K562 (cell line): ENCODE results near the gene RHBDD1. TPM values are rescaled to one million over a fixed set of nuclear protein-coding genes. Genes with fewer than 3 reads are reported as not detected.

ENCODE experiments used
- ATAC-seq: fragments of 200-7000 bp; cut with Tn5 transposase; 3 replicates; pipeline ENCODE4 v1.9.1; 2020; ENCODE audit warnings: moderate library complexity
- BruUV-seq: library from RNA; stranded (reverse); fragments of 400-500 nt; replicated peaks from 2 replicates; lab custom pipeline; 2021; lab: Mats Ljungman, UMichigan
- CTCF ChIA-PET: fragments of 300-600 bp; formaldehyde crosslinking; extraction: SDS; loops from one replicate; lab custom pipeline; 2021; ENCODE audit warnings: low intra/inter-chr PET ratio; lab: Yijun Ruan, JAX
- POLR2A ChIA-PET: fragments of 300-600, 350-650 bp; sonication (Branson Sonifier 250); formaldehyde crosslinking; extraction: SDS; loops from one replicate; lab custom pipeline; 2021; ENCODE audit warnings: antibody characterized with exemption, inconsistent platforms; lab: Yijun Ruan, JAX
- DNase-seq, 4 experiments: peaks; one replicate each; pipeline versions ENCODE4 v3.0.0 to v3.0.0-alpha.2; 2011 to 2018; ENCODE audit warnings: low spot score in 3 of 4, mixed read lengths in 3 of 4; ENCODE audit errors: extremely low read depth in 1 of 4
- FAIRE-seq: peaks from 2 replicates; lab custom pipeline; 2011; peaks lifted over from hg19 to GRCh38; lab: Jason Lieb, UNC
- H2AFZ ChIP-seq: 2 replicates; pipeline ENCODE4 v1.6.0; 2011; ENCODE audit warnings: low read depth, low read length, control low read depth, inconsistent platforms
- H3K27ac ChIP-seq: fragments of 200-600 bp; 3 replicates; pipeline ENCODE4 v1.8.0; 2011; ENCODE audit warnings: low read depth, mild to moderate bottlenecking, control low read depth, inconsistent platforms, low read length, moderate library complexity, mixed read lengths; ENCODE audit errors: extremely low read depth
- H3K27me3 ChIP-seq, 2 experiments: fragments of 300-600 bp in 1 of 2; 2 replicates in 1 of 2; 3 replicates in 1 of 2; pipeline versions ENCODE4 v1.6.0 to v1.8.0; 2011; ENCODE audit warnings: inconsistent platforms in 2 of 2, low read length in 2 of 2, mild to moderate bottlenecking in 1 of 2, mixed read lengths in 1 of 2, moderate library complexity in 1 of 2; ENCODE audit not compliant: control insufficient read depth in 2 of 2, insufficient read depth in 2 of 2
- H3K36me3 ChIP-seq: fragments of 300-600 bp; 3 replicates; pipeline ENCODE4 v1.8.0; 2011; ENCODE audit warnings: mild to moderate bottlenecking, low read length, inconsistent platforms; ENCODE audit not compliant: control insufficient read depth, insufficient read depth
- H3K4me1 ChIP-seq, 2 experiments: fragments of 200-600 bp in 1 of 2; replicated peaks in 1 of 2; 2 replicates in 1 of 2; 3 replicates in 1 of 2; pipeline versions ENCODE4 v1.5.1 to v1.8.0; 2011; ENCODE audit warnings: inconsistent platforms in 2 of 2, low read length in 2 of 2, mild to moderate bottlenecking in 1 of 2, mixed read lengths in 1 of 2, moderate library complexity in 1 of 2; ENCODE audit not compliant: control insufficient read depth in 2 of 2, insufficient read depth in 2 of 2
- H3K4me2 ChIP-seq: 2 replicates; pipeline ENCODE4 v1.6.1; 2011; ENCODE audit warnings: low read length, control low read depth, inconsistent platforms, mixed read lengths; ENCODE audit not compliant: insufficient read depth
- H3K4me3 ChIP-seq: fragments of 200-600 bp; sonication (generic), shearing (Covaris generic); 2 replicates; pipeline ENCODE4 v1.5.1; 2016; ENCODE audit warnings: control low read depth, inconsistent platforms
- H3K79me2 ChIP-seq: fragments of 200-600 bp; 3 replicates; pipeline ENCODE4 v1.8.0; 2011; ENCODE audit warnings: low read length, inconsistent platforms; ENCODE audit not compliant: control insufficient read depth, insufficient read depth
- H3K9ac ChIP-seq, 2 experiments: 2 replicates each; pipeline versions ENCODE4 v1.6.0 to v1.6.1; 2011; ENCODE audit warnings: low read depth in 2 of 2, low read length in 2 of 2, control low read depth in 1 of 2, inconsistent platforms in 1 of 2, mild to moderate bottlenecking in 1 of 2, mixed read lengths in 1 of 2; ENCODE audit not compliant: insufficient read depth in 1 of 2
- H3K9me1 ChIP-seq: one replicate; pipeline ENCODE4 v1.6.0; 2011; ENCODE audit warnings: inconsistent platforms, mild to moderate bottlenecking, low read length, moderate library complexity; ENCODE audit not compliant: control insufficient read depth, insufficient read depth
- H3K9me3 ChIP-seq: replicated peaks from 2 replicates; pipeline ENCODE4 v1.5.1; 2011; ENCODE audit warnings: low read depth, low read length, inconsistent platforms; ENCODE audit not compliant: control insufficient read depth, insufficient read depth
- H4K20me1 ChIP-seq: replicated peaks from 2 replicates; pipeline ENCODE4 v1.6.1; 2011; ENCODE audit warnings: low read length, inconsistent platforms, mixed read lengths; ENCODE audit not compliant: control insufficient read depth, insufficient read depth
- ARID1B ChIP-seq: fragments of 450-650 bp; IDR thresholded peaks from 2 replicates; pipeline ENCODE4 v1.6.1; 2016; ENCODE audit warnings: antibody characterized with exemption, mild to moderate bottlenecking, inconsistent platforms
- BMI1 ChIP-seq: fragments of 150-350 bp; IDR thresholded peaks from 2 replicates; pipeline ENCODE4 v1.6.1; 2014; ENCODE audit warnings: low read length
- CAMTA2 ChIP-seq: fragments of 250-450 bp; sonication (Bioruptor Pico); conservative IDR thresholded peaks from 2 replicates; pipeline ENCODE4 v1.5.1; 2022
- ETV1 ChIP-seq: fragments of 450-650 bp; conservative IDR thresholded peaks from 2 replicates; pipeline ENCODE4 v1.6.1; 2016; ENCODE audit warnings: missing genetic modification characterization, control low read depth, low read depth, missing compliant biosample characterization
- FOSL1 ChIP-seq: fragments of 200-800 bp; sonication (Bioruptor generic); conservative IDR thresholded peaks from 2 replicates; pipeline ENCODE4 v1.6.1; 2016; ENCODE audit warnings: missing genetic modification characterization, missing compliant biosample characterization
- FOXP1 ChIP-seq: sonication (generic); formaldehyde crosslinking; IDR thresholded peaks from 2 replicates; pipeline ENCODE4 v1.8.0; 2022; ENCODE audit warnings: mild to moderate bottlenecking, missing genetic modification reagents
- ILF3 ChIP-seq: fragments of 450-650 bp; IDR thresholded peaks from 2 replicates; pipeline ENCODE4 v1.6.1; 2018; ENCODE audit warnings: antibody characterized with exemption, mild to moderate bottlenecking, moderate library complexity, borderline replicate concordance
- IRF2 ChIP-seq: sonication (generic); formaldehyde crosslinking; IDR thresholded peaks from 2 replicates; pipeline ENCODE4 v1.8.1; 2022; ENCODE audit warnings: mild to moderate bottlenecking, missing genetic modification reagents
- MTF1 ChIP-seq: fragments of 250-450 bp; sonication (Bioruptor Pico); IDR thresholded peaks from 2 replicates; pipeline ENCODE4 v1.9.0; 2021; ENCODE audit warnings: moderate library complexity, mild to moderate bottlenecking, inconsistent platforms, borderline replicate concordance
- NELFE ChIP-seq: IDR thresholded peaks from 2 replicates; pipeline ENCODE4 v1.6.1; 2011; ENCODE audit warnings: mild to moderate bottlenecking; ENCODE audit not compliant: insufficient read depth, insufficient read length
- PHB ChIP-seq: fragments of 250-450 bp; sonication (Bioruptor Pico); IDR thresholded peaks from 2 replicates; pipeline ENCODE4 v1.5.0; 2021
- SLC30A9 ChIP-seq: fragments of 250-450 bp; sonication (Bioruptor Pico); IDR thresholded peaks from 2 replicates; pipeline ENCODE4 v1.8.0; 2022; ENCODE audit warnings: mild to moderate bottlenecking, moderate library complexity
- SMC3 ChIP-seq: conservative IDR thresholded peaks from 2 replicates; pipeline ENCODE4 v1.6.1; 2011; ENCODE audit warnings: low read depth, low read length, improper control_type of control experiment; ENCODE audit not compliant: insufficient read depth
- ZNF12 ChIP-seq: sonication (generic); formaldehyde crosslinking; IDR thresholded peaks from 2 replicates; pipeline ENCODE4 v1.4.0; 2020; ENCODE audit warnings: mild to moderate bottlenecking, missing genetic modification reagents
- ZNF354B ChIP-seq: fragments of 250-450 bp; sonication (Bioruptor Pico); IDR thresholded peaks from 2 replicates; pipeline ENCODE4 v1.4.0; 2020
- ZNF668 ChIP-seq: fragments of 250-450 bp; sonication (Bioruptor Pico); IDR thresholded peaks from 2 replicates; pipeline ENCODE4 v1.8.0; 2022; ENCODE audit warnings: mild to moderate bottlenecking, inconsistent platforms
- ZNF695 ChIP-seq: fragments of 450-650 bp; formaldehyde crosslinking; IDR thresholded peaks from 2 replicates; pipeline ENCODE4 v1.4.0; 2020; ENCODE audit warnings: mild to moderate bottlenecking, moderate library complexity
- ZNF830 ChIP-seq: fragments of 250-450 bp; sonication (Bioruptor Pico); IDR thresholded peaks from 2 replicates; pipeline ENCODE4 v1.5.0; 2021; ENCODE audit warnings: mild to moderate bottlenecking
- WGBS: fragments of 100-300 bp; shearing (Covaris generic); methylation state at CpG from one replicate; pipeline ENCODE4 v1.1.6; 2016; ENCODE audit warnings: low coverage, mixed read lengths; ENCODE audit not compliant: insufficient coverage; ENCODE audit errors: missing lambda C conversion rate; 5-methylcytosine and 5-hydroxymethylcytosine counted together
- in situ Hi-C: fragments of 300-500 bp; cut with MboI; formaldehyde crosslinking; loops from 4 replicates; pipeline ENCODE4 v1.15.0; 2018; ENCODE audit warnings: inconsistent platforms, mixed read lengths
- intact Hi-C: fragments of 100-400 bp; cut with micrococcal nuclease; formaldehyde crosslinking; loops from 2 replicates; pipeline ENCODE4 v1.14.2; 2022
- polyA plus RNA-seq, 8 experiments: library from polyadenylated mRNA; depleted of rRNA in 4 of 8; stranded (reverse) in 5 of 8; unstranded in 3 of 8; fragments of >200 nt; fragmentation: Nextera tagmentation in 2 of 8; fragmentation: Illumina TruSeq in 1 of 8; extraction: Ambion mirVana in 2 of 8; extraction: Trizol in 1 of 8; gene quantifications; 2 replicates each; pipeline versions ENCODE4 v1.2.1 to v1.2.3, GENCODE V29; 2011 to 2014; ENCODE audit warnings: inconsistent platforms in 1 of 8, missing spikeins in 1 of 8
- total RNA-seq, 7 experiments: library from RNA; depleted of rRNA in 6 of 7; stranded (reverse); fragments of >200 nt in 6 of 7; fragmentation: Illumina TruSeq in 2 of 7; extraction: Trizol in 2 of 7; gene quantifications; 2 replicates each; pipeline versions ENCODE4 v1.2.1 to v1.2.3, GENCODE V29; 2011 to 2021; ENCODE audit warnings: low replicate concordance in 1 of 7
- TF ChIP-seq, protein P1 (sequence below), 3 experiments: IDR thresholded peaks in 2 of 3; conservative IDR thresholded peaks in 1 of 3; 2 replicates each; pipeline ENCODE4 v1.5.1; 2011 to 2012; ENCODE audit warnings: low read length in 3 of 3, mild to moderate bottlenecking in 3 of 3, control low read depth in 2 of 3, improper control_type of control experiment in 1 of 3, inconsistent platforms in 1 of 3, low read depth in 1 of 3, mixed read lengths in 1 of 3, moderate library complexity in 1 of 3; ENCODE audit not compliant: insufficient read depth in 2 of 3
- TF ChIP-seq, protein P2 (sequence below): sonication (generic); formaldehyde crosslinking; IDR thresholded peaks from 2 replicates; pipeline ENCODE4 v1.9.0; 2022; ENCODE audit warnings: mild to moderate bottlenecking, missing genetic modification reagents

RHBDD1 gene
- total and polyA plus RNA-seq, 9 of the 15 experiments (the other 6 are each of a cell fraction or from before 2014, with no cell fraction given): 4.8 to 34.8 (median 15.6) TPM

DNA sequence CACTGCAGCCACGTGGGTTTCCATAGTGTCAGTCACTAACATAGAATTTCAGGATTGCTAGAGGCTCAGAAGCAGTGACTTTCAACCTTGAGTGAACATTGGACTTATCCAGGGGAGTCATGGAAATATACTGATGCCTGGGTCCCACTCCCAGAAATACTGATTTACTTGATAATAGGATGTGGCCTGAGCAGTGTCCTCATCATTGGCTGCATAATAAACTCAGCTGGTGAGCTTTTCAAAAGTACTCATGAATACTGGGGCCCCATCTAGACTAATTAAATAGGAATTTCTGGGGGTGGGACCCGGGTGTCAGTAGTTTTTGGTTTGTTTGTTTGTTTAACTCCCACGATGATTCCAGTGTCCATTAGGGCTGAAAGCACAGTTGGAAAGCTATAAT is 186.8 kb downstream of the RHBDD1 start:
- H3K27ac ChIP-seq: no peak overlapping the region
- H3K79me2 ChIP-seq: no peaks in the 10 kb centered on the region
- DNase-seq: no peak
- ChIA-PET CTCF (no interaction called here), POLR2A (no interaction called here)
- no peaks in the 10 kb centered on the region for H3K4me1 ChIP-seq
- no peaks in the 10 kb centered on the region for H3K36me3 ChIP-seq
- FAIRE-seq: no peak
- H3K9me1 ChIP-seq: no peaks in the 10 kb centered on the region
- ATAC-seq: no peak
- H2AFZ ChIP-seq: no peak overlapping the region
- no peak overlapping the region for H3K9ac ChIP-seq
- H4K20me1 ChIP-seq: no peaks in the 10 kb centered on the region
- no TSS peak for BruUV-seq
- in situ Hi-C loops (no loop called here), intact Hi-C loops (no loop called here)
- TF ChIP-seq CAMTA2 (CRISPR knock-in tag): no peak
- TF ChIP-seq BMI1: no peak
- TF ChIP-seq IRF2 (CRISPR knock-in tag): no peak
- TF ChIP-seq, protein P1, sequence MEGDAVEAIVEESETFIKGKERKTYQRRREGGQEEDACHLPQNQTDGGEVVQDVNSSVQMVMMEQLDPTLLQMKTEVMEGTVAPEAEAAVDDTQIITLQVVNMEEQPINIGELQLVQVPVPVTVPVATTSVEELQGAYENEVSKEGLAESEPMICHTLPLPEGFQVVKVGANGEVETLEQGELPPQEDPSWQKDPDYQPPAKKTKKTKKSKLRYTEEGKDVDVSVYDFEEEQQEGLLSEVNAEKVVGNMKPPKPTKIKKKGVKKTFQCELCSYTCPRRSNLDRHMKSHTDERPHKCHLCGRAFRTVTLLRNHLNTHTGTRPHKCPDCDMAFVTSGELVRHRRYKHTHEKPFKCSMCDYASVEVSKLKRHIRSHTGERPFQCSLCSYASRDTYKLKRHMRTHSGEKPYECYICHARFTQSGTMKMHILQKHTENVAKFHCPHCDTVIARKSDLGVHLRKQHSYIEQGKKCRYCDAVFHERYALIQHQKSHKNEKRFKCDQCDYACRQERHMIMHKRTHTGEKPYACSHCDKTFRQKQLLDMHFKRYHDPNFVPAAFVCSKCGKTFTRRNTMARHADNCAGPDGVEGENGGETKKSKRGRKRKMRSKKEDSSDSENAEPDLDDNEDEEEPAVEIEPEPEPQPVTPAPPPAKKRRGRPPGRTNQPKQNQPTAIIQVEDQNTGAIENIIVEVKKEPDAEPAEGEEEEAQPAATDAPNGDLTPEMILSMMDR (IDR thresholded peaks at IDR 0.05 in 2 of 3, conservative IDR thresholded peaks at IDR 0.05 in 1 of 3; ENCODE audit: insufficient read depth in 2 of 3, low read depth in 1 of 3, low read length in 3 of 3): no peak
- TF ChIP-seq ZNF12 (CRISPR knock-in tag): no peak
- TF ChIP-seq, protein P2, sequence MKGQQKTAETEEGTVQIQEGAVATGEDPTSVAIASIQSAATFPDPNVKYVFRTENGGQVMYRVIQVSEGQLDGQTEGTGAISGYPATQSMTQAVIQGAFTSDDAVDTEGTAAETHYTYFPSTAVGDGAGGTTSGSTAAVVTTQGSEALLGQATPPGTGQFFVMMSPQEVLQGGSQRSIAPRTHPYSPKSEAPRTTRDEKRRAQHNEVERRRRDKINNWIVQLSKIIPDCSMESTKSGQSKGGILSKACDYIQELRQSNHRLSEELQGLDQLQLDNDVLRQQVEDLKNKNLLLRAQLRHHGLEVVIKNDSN (CRISPR knock-in tag): no peak
- TF ChIP-seq ZNF354B (CRISPR knock-in tag): no peak
- no peak for TF ChIP-seq SMC3
- no peak for TF ChIP-seq ARID1B
- TF ChIP-seq FOSL1 (tag): no peak
- TF ChIP-seq ZNF830 (CRISPR knock-in tag): no peak
- no peak for TF ChIP-seq MTF1 (CRISPR knock-in tag)
- no peak for TF ChIP-seq PHB
- no peak for TF ChIP-seq FOXP1
- TF ChIP-seq ILF3: no peak
- no peak for TF ChIP-seq ZNF695 (CRISPR knock-in tag)
- no peak for TF ChIP-seq ZNF668 (CRISPR knock-in tag)
- no peak for TF ChIP-seq NELFE
- TF ChIP-seq SLC30A9 (CRISPR knock-in tag): no peak
- TF ChIP-seq ETV1 (tag): no peak
- WGBS: 0% methylated on average over 2 of the region's 3 CpGs
- no peaks in the 10 kb centered on the region for H3K9me3 ChIP-seq
- H3K4me3 ChIP-seq: no peak overlapping the region
- no peaks in the 10 kb centered on the region; a peak in 1 of 5 replicates for H3K27me3 ChIP-seq
- no peak overlapping the region for H3K4me2 ChIP-seq
